NOMO-1 treated with DMSO at 0.1 percent for 48 hours (cell line): ENCODE results near the gene RASGRF2.
"Not testable (repeated sequence)": the region's sequence is repeated elsewhere in the genome, so short reads cannot be mapped to it uniquely, and the experiment has no call there.

ENCODE experiments used
- DNase-seq: peaks from one replicate; lab custom pipeline; 2025; ENCODE audit not compliant: unreplicated experiment; lab: John Stamatoyannopoulos, UW

Gene RASGRF2

GRCh38 chr5:81265101-81265500 lies 304.9 kb downstream of the RASGRF2 start:
- no peak for DNase-seq

- DNase-seq = no peak
Observed at GRCh38 chr5:81268521-81269196, 308.5 kb downstream of the RASGRF2 start.

GRCh38 chr5:81269751-81270393 lies 309.7 kb downstream of the RASGRF2 start:
- DNase-seq = no peak

GRCh38 chr5:81270394-81271027 lies 310.3 kb downstream of the RASGRF2 start:
- DNase-seq = not testable (repeated sequence)
